Activated CD4-positive, CD25-positive, alpha-beta regulatory T cell treated with anti-CD3 and anti-CD28 coated beads, Interleukin-2, amount 50 U/mL, for 16 hours (primary cell): ENCODE measurements around the gene FLVCR2.

Source experiments
- DNase-seq: peaks from one replicate; pipeline ENCODE4 v3.0.0-alpha.2; 2020; ENCODE audit warnings: low read depth, low spot score

The FLVCR2 gene

GRCh38 chr14:75630695-75631452, 52.5 kb downstream of the FLVCR2 start:
- no peak for DNase-seq

DNA sequence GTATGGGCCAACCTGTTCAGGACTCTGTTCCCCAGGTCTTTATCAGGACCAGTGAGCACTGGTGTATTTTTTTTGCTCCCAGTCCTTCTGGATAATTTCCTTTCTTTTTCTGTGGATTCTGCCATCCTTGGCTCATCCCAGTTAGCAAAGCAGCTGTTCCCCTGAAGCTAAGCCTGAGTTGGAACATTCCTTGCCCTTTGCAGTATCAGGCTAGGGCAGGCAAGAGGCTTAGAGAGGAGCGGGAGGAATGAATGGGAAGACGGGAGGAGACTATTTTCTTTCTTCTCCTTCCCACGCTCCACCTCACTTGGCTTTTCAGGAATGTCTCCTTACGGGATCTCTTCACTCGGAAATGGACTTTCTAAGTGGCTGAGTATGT, 53.0 kb downstream of the FLVCR2 start:
- no peak for DNase-seq

DNA sequence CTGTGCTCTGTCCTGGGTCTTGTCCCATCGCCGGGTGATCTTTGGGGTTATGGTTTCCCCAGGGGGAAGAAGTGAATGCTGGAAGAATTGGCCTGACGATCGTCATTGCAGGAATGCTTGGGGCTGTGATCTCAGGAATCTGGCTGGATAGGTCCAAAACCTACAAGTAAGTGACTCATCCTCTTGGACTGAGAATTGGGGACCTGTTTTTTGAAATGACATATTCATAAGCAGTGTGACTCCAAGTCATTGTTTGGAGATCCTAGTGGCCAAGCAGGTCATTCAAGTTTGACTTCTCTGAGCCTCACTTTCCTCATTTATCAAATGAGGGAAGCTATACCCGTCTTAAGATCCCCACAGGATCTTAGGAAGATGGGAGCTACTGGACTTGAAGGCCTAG, 56.4 kb downstream of the FLVCR2 start:
- DNase-seq, result no peak

GRCh38 chr14:75636100-75636692, 57.8 kb downstream of the FLVCR2 start:
- no peak for DNase-seq

GRCh38 chr14:75640876-75641275, 62.5 kb downstream of the FLVCR2 start:
- DNase-seq, result no peak

DNA sequence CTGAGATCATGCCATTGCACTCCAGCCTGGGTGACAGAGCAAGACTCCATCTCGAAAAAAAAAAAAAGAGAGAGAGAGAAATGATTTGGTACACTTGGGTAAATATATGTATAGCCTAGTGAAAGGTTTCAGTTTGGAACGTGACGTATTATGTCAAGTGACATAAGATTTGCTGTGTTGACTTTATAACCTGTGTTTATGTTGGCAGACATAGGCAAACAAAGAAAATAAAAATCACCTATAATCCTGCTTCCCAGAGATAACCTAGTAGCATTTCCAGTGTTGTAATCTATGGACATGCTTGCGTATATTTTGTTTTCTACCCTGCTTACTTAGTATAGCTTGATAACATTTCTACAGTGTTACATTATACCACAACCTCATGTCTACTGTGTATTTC, 65.6 kb downstream of the FLVCR2 start:
- no peak for DNase-seq

GRCh38 chr14:75645056-75645455, 66.6 kb downstream of the FLVCR2 start:
- no peak for DNase-seq

DNA sequence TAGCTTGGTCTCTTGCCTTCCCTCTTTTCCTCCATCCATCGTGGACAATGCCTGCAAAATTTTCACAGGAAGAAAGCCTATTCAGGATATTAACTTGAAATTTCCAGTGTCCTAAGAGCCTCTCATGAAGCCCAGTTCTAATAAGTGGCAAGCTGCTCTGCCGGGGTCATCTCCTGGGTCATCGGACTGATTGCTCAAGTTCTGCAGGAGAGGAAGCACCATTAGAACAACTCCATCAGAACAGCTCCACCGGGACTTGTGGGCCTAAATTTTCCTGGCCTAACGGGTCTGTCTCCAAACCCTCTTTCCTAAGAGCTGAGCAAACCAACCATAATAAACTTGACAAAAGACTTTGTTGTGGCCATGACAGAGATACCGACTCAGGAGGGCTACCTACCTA, 68.3 kb downstream of the FLVCR2 start:
- DNase-seq, result no peak

GRCh38 chr14:75647640-75648039, 69.2 kb downstream of the FLVCR2 start:
- no peak for DNase-seq

GRCh38 chr14:75648066-75648838, 69.8 kb downstream of the FLVCR2 start:
- no peak for DNase-seq

GRCh38 chr14:75649337-75649736, 70.9 kb downstream of the FLVCR2 start:
- DNase-seq, result no peak

DNA sequence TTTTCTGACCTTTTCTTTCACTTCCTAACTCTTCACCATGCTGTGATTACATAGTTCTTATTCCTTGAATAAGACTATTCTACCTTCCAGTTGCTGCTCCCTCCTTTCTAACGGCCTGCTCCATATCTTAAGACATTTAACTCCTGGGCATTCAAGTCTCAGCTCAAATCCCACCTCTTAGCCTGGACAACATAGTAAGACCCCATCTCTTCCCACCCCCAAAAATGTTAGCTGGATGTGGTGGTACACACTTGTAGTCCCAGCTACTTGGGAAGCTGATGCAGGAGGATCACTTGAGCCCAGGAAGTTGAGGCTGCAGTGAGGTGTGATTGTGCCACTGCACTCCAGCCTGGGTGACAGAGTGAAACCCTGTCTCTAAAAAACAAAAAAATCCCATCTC, 71.4 kb downstream of the FLVCR2 start:
- DNase-seq, result no peak

DNA sequence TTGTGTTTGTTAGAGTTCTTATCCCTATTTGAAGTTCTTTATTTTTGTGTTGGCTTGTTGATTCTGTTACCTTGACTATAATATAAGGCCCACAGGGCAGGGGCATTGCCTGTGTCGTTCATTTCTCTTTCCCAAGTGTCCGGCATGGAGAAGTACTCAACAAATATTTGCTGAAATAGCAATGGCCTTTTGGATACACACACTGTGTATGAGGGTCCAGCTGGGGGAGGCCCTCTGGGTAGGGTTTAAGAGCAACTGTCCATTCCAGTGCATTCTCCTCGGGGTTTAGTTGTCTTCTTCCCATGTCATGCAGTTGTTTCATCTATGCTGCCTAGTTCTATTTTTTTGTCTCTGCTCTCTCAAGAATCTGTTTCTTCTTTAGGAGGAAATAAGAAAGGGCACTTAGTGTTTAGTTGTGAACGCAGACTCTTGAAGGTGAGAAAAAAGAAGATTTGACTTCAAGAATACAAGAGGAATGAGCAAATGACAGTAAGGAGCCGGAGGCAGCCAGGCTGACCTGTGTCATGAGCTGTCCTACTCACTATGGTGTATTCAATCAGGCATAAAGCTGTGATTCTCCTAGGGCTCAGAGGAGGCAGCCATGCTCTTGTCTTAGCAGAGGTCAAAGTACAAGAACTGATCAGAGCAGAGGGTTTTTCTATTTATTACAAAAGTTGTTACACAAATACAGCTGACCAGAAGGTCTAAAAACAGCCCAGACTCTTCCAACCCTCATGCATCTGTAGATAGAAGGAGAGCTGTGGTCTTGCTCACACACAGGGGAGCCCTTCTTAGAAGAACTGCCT, 72.0 kb downstream of the FLVCR2 start:
- no peak for DNase-seq

DNA sequence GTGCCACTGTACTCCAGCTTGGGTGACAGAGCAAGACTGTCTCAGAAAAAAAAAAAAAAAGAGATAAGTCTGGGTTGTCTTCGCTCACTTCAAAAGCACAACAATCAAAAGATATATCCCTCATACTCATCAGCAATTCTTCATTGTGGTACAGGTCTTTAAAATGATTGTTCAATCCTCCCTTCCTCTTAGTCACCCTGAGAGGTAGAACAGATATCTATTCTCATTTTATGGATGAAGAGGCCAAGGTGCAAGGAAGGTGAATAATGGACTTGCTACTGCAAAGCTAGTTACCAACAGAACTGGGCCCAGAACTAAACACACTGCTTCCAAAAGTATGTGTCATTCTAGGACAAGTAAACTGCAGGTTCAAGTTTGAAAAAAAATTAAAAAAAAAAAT, 75.1 kb downstream of the FLVCR2 start:
- DNase-seq, result no peak

- DNase-seq, result peak; percentile 67
Observed at GRCh38 chr14:75654127-75654732, 75.8 kb downstream of the FLVCR2 start.

DNA sequence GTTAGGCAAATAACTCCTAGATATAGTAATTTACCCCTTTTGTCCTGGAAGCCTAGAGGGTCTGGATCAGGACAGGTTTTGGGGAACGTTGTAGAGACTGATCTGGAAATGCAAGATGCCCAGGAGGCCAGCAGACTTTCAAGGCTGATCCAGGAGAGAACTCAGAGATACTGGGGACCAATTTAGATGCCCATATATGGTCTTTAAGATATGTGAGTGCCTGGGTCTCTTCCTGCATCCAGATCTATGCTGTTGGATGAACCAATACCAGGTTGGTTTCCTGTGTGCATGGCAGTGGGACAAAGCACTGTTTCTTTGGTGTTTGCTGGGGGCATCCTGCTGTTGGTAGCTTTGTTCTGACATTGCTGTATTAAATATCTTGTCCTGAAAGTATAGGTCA, 76.8 kb downstream of the FLVCR2 start:
- no peak for DNase-seq

DNA sequence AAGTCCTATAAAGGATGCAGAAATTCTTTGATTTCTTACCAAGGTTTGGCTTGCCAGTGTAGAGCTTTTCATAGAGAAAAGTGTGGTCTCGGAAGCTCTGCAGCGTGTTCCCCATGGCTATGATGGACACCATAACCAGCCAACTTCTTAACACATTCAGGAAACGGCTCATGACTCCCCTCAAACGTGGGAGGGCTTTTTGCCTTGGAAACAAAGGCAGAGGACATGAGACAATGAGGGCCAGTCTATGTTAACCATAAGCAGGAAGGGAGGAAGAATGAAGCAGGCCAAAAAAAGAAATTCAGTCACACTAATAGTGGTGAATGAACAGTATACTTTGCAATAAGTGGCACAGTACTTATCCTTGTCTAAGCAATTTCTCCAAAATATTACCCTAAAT, 78.9 kb downstream of the FLVCR2 start:
- no peak for DNase-seq

GRCh38 chr14:75658957-75659356, 80.5 kb downstream of the FLVCR2 start:
- DNase-seq, result no peak

DNA sequence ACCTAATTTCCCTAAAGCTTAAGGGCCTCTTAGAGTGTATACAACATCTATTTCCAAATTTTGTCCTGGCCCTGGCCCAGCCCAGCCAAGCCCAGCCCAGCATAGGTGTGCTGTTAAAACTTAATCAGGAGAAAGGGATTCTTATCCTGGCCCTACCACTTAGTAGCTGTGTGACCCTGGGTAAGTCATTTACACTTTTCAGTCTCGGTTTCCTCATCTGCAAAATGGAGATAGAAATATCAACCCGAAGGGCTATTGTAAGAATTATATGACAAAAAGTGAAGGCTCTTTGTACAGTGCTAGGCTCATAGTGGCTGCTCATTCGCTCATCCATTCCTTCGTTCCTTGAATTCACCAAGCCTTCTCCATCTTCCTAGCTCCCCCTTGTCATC, 81.8 kb downstream of the FLVCR2 start:
- no peak for DNase-seq

DNA sequence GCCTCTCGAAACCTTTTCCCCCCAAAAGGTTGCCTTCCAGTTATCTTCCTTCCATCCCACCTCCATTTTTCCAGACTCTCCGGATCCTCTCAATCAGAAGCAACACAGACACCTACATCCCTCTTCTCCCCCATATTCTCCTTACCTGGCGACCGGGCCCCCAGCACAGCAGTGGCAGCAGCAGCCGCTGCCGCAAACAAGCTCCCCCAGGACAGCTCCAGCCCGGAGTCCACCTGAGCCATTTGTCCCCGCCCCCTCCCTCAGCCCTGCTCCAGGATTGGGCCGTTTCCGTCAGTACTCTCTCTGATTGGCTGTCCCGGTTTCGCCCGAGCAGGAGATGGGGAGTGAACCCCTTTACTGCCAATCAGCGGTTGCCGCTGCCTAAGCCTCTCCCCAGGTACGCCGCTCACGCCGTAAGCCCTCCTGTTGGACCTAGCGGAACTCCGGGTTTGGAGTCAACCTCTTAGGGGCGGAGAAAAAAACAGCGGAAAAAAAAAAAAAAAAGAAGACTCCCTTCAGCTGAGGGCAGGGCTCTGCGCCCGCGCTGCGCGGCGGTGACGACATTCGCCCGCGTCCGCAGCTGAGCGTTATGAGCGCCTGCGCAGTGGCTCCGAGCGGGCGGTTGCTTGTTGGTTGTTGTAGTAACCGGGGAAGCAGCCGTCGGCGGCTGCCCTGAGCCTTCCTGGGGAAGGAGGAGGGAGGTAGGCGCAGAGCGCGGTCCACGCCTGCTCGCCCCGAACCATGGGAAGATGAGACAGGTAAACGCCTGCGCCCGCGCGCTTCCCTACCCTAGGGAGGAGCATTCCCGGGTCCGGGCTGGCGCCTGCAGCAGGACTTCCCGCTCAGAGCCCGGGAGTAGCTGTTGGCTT, 82.4 kb downstream of the FLVCR2 start, which contains the start of the genes ERG28 and TTLL5:
TSS of gene ERG28 (minus strand) at position 247 of the 869 bp plus-strand sequence. CDS start 3,374 bp downstream, outside the sequence.
TSS of gene TTLL5 (plus strand) at position 617 of the 869 bp plus-strand sequence. CDS start 1,904 bp downstream, outside the sequence.
- DNase-seq, result peak; percentile 94
